ENCODE results near the gene HOXB5. TPM values are rescaled to one million over a fixed set of nuclear protein-coding genes. Genes with fewer than 3 reads are reported as not detected.

Gene HOXB5
- total RNA-seq, 5 donors from 2014 or later (not counting 1 experiment from before 2014, with no cell fraction given) = not detected

DNA sequence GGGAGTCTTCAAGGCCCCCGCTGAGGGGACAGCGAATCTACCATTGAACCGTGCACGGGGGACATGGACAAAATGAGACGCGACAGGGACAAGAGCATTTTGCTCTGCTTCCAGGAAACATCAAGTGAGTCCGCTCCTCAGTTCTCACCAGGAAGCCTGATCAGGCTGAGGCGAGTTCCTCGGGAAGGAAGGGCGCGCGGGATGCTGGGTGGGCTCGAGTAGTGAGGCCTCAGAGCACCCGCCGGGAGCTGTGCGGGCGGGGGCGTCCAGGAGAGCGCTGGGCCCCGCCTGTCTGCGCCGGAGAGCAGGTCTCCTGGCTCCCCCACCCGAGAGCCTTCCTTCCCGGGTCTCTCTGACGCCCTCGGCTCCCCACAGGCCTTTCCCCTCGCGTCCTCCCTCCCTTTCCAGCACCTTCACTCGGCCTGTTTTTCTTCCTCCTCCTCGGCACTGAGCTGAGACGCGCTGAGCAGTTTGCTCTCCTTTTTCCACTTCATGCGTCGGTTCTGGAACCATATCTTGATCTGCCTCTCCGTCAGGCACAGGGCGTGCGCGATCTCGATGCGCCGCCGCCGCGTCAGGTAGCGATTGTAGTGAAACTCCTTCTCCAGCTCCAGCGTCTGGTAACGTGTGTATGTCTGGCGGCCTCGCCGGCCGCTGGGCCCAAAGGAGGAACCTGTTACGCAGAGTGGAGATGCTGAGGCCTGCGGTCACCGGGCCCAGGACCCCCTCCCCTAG, 2.6 kb upstream of the HOXB5 start:
- POLR2A ChIA-PET = no interaction called here

DNA sequence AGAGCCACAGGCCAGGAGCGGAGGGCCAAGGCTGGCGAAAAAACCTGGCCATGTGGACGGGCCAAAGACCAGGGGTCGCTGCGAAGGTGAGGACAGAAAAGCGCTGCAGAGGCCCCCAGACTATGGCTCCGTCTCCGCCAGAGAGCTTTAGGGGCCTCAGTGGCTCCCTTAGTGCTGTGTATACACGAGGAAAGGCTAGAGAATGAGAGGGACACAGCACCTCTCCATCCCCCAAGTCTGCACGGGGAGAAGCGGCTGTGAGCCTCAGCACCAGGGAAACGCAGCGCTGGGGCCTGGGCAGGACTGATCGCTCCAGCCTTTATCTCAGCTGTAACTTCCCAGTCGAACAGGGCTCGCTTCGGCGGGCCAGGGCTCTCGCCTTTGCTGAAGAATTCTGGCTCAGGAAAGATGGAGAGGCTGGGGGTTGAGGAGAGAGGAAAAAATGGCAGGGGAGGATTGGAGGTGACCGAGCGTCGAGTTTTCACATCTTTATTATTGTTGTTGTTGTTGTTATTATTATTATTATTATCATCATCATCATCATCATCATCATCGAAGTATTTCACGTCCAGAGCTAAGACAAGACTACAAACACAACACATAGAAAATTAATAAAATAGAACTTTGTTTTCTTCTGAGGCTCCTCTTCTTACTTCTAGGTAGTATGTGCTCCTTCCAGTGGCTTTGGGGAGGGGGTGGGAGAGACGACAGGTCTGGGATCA, 1.9 kb upstream of the HOXB5 start:
- Mint-ChIP-seq H3K9me3 (no peaks in the 10 kb centered on the region), H3K4me1 (peaks cover 43 to 53% (median 48%) of the 10 kb centered on the region in 3 donors), H3K4me3 (peak overlapping the region in 2 of 3 donors; percentile 17 to 38), H3K36me3 (no peaks in the 10 kb centered on the region), H3K27me3 (peaks cover 89 to 91% of the 10 kb centered on the region in 2 donors), H3K27ac (peak overlapping the region in 1 of 2 donors; percentile 71)
- WGBS (ENCODE audit: insufficient coverage) = 83% methylated on average over 2 of the region's 25 CpGs
- H3K4me1 ChIP-seq (ENCODE audit: control insufficient read depth in 1 of 2, extremely low read depth in 1 of 2, insufficient read depth in 2 of 2, low read length in 2 of 2) = peaks cover 8 to 54% of the 10 kb centered on the region in 2 experiments
- no peak overlapping the region for H3K4me3 ChIP-seq (ENCODE audit: control insufficient read depth in 1 of 2, extremely low read depth in 1 of 2, low read length in 1 of 2)
- POLR2A ChIA-PET = no interaction called here
- no peaks in the 10 kb centered on the region for H3K9me3 ChIP-seq
- peaks cover 12 to 94% of the 10 kb centered on the region in 2 experiments for H3K27me3 ChIP-seq (replicated peaks in 1 of 2; ENCODE audit: control insufficient read depth in 2 of 2, extremely low read depth in 1 of 2, insufficient read depth in 2 of 2, low read length in 1 of 2)
- DNase-seq (no peak), ATAC-seq (replicated peaks in 1 of 4) (no peak)
- H3K27ac ChIP-seq (ENCODE audit: low read length) = no peak overlapping the region
- no peaks in the 10 kb centered on the region for H3K36me3 ChIP-seq (ENCODE audit: control insufficient read depth in 2 of 2, extremely low read depth in 1 of 2, insufficient read depth in 1 of 2, low read length in 1 of 2)
- CTCF ChIA-PET = interaction anchor here (0.6 to 1.1 kb wide), 5 partner anchors 34 to 287 kb away, joined by 3 to 6 read pairs (median 3); no protein-coding TSS in a partner anchor

More for the DNA sequence above, 2.6 kb upstream of the HOXB5 start:
- Mint-ChIP-seq H3K9me3 (no peaks in the 10 kb centered on the region), H3K27ac (peak overlapping the region in 1 of 2 donors; percentile 85), H3K27me3 (peaks cover 91 to 92% of the 10 kb centered on the region in 2 donors), H3K4me1 (peaks cover 43 to 53% (median 48%) of the 10 kb centered on the region in 3 donors), H3K4me3 (peak overlapping the region; percentile 60 to 82 (median 74)), H3K36me3 (no peaks in the 10 kb centered on the region)
- H3K27me3 ChIP-seq (replicated peaks in 1 of 2; ENCODE audit: control insufficient read depth in 2 of 2, extremely low read depth in 1 of 2, insufficient read depth in 2 of 2, low read length in 1 of 2) = peaks cover 12 to 92% of the 10 kb centered on the region in 2 experiments
- peak in 5 of 35 experiments; percentile 26 to 51 (median 41) for DNase-seq
- ATAC-seq (replicated peaks in 1 of 4) = peak; percentile 24 to 43 (median 26)
- H3K36me3 ChIP-seq (ENCODE audit: control insufficient read depth in 2 of 2, extremely low read depth in 1 of 2, insufficient read depth in 1 of 2, low read length in 1 of 2) = no peaks in the 10 kb centered on the region
- WGBS (ENCODE audit: insufficient coverage) = 24% methylated on average over 52 of the region's 54 CpGs
- CTCF ChIA-PET = interaction anchor here (0.6 to 1.0 kb wide), 4 partner anchors 23 to 481 kb away, joined by 3 to 16 read pairs (median 4); no protein-coding TSS in a partner anchor
- no peaks in the 10 kb centered on the region for H3K9me3 ChIP-seq
- no peak overlapping the region for H3K27ac ChIP-seq (ENCODE audit: low read length)
- H3K4me3 ChIP-seq (ENCODE audit: control insufficient read depth in 1 of 2, extremely low read depth in 1 of 2, low read length in 1 of 2) = peak overlapping the region; percentile 16 to 64
- peaks cover 8 to 54% of the 10 kb centered on the region in 2 experiments for H3K4me1 ChIP-seq (ENCODE audit: control insufficient read depth in 1 of 2, extremely low read depth in 1 of 2, insufficient read depth in 2 of 2, low read length in 2 of 2)

DNA sequence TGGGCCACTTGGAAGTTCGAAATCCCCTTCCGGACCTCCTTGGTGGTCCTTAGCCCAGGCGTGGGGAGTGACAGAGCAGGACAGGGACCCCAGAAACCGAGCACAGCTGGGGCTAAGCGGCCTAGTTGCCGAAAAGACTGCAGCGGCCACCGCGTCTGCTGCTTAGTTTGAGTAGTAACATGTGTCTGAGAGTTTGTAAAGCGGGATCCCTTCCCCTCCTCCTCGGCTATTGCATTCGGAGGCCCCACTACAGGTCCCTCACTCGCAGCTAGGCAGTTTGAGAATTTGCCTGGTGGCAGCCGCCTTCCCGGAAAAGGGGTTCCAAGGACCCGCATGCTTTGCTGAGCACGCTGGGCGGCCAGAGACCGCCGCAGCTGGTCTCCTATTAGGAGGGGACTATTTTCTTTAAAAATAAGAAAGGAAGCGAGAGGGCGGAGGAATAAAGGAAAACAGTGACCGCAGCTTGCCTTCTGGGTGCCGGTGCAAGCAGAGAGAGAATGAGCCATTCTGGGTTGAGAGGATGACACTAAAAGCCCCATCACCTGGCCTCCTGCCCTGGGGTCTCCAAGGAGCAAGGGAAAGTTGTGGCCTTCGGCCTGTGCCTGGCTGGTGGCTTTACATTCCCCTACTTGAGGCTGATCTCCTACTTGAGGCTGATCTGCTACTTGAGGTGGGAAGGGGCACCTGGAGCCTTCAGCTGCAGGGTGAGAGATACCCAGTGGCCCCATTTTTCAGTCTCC, 1.1 kb upstream of the HOXB5 start:
- H3K9me3 Mint-ChIP-seq = no peaks in the 10 kb centered on the region
- no peak for ATAC-seq (replicated peaks in 1 of 4)
- Histone ChIP-seq H3K9me3 (no peaks in the 10 kb centered on the region), H3K27me3 (replicated peaks in 1 of 2; ENCODE audit: control insufficient read depth in 2 of 2, extremely low read depth in 1 of 2, insufficient read depth in 2 of 2, low read length in 1 of 2) (peaks cover 8 to 94% of the 10 kb centered on the region in 2 experiments), H3K36me3 (ENCODE audit: control insufficient read depth in 2 of 2, extremely low read depth in 1 of 2, insufficient read depth in 1 of 2, low read length in 1 of 2) (no peaks in the 10 kb centered on the region), H3K4me3 (ENCODE audit: control insufficient read depth in 1 of 2, extremely low read depth in 1 of 2, low read length in 1 of 2) (no peak overlapping the region), H3K27ac (ENCODE audit: low read length) (no peak overlapping the region), H3K4me1 (ENCODE audit: control insufficient read depth in 1 of 2, extremely low read depth in 1 of 2, insufficient read depth in 2 of 2, low read length in 2 of 2) (peaks cover 8 to 54% of the 10 kb centered on the region in 2 experiments)
- H3K27ac Mint-ChIP-seq = no peak overlapping the region
- H3K27me3 Mint-ChIP-seq = peaks cover 89 to 91% of the 10 kb centered on the region in 2 donors
- CTCF ChIA-PET = interaction anchor here (0.7 to 3.1 kb wide), 5 partner anchors 21 to 331 kb away, joined by 3 to 63 read pairs (median 5); partner anchors contain the start of gene HOXB8 (in 1 of the 2)
- POLR2A ChIA-PET = no interaction called here
- DNase-seq = no peak
- H3K36me3 Mint-ChIP-seq = no peaks in the 10 kb centered on the region
- peak overlapping the region in 1 of 3 donors; percentile 82 for H3K4me3 Mint-ChIP-seq
- H3K4me1 Mint-ChIP-seq = peaks cover 46 to 53% (median 48%) of the 10 kb centered on the region in 3 donors
- WGBS (ENCODE audit: insufficient coverage) = 78% methylated on average over 11 of the region's 25 CpGs

DNA sequence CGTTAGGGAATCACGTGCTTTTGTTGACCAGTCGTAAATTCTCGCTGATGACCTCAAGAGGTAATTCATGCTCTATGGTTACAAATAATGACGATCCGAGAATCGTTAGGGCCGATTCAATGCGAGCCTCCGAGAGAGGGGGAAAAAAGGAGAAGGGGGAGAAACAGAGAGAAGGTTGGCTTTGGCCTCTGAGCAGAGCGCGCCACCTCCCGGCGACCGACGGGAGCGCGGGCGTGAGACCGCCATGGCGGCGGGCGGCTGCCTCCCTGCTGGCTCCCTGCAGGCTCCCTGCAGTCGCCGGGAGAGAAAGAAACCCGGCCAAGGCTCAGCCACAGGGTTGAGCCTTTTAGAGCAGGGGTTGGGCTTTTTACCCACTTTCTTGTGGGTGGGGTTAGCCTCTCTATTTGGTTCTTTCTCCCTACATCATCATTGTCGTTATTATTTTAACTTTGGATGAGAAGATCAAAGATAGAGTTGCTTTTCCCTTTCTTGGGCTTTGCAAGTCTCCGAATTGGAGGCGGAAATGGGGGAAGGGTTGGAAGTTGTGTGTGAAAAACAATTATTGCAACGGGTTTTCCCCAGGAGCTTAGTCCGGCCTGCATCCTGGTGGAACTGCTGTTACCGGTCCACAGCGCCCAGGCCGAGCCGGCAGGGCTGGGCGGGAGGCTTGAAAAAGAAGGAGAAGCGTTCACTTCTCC, 410 bp upstream of the HOXB5 start:
- Mint-ChIP-seq H3K4me1 (peaks cover 47 to 53% (median 48%) of the 10 kb centered on the region in 3 donors), H3K9me3 (no peaks in the 10 kb centered on the region), H3K4me3 (peak overlapping the region; percentile 70 to 82 (median 76)), H3K27me3 (peaks cover 87 to 88% of the 10 kb centered on the region in 2 donors), H3K27ac (no peak overlapping the region), H3K36me3 (no peaks in the 10 kb centered on the region)
- no peaks in the 10 kb centered on the region for H3K36me3 ChIP-seq (ENCODE audit: control insufficient read depth in 2 of 2, extremely low read depth in 1 of 2, insufficient read depth in 1 of 2, low read length in 1 of 2)
- DNase-seq = peak; percentile 52 to 90 (median 75)
- H3K4me1 ChIP-seq (ENCODE audit: control insufficient read depth in 1 of 2, extremely low read depth in 1 of 2, insufficient read depth in 2 of 2, low read length in 2 of 2) = peaks cover 8 to 54% of the 10 kb centered on the region in 2 experiments
- ATAC-seq (replicated peaks in 1 of 4) = peak; percentile 58 to 73 (median 64)
- peak overlapping the region; percentile 15 to 43 for H3K4me3 ChIP-seq (ENCODE audit: control insufficient read depth in 1 of 2, extremely low read depth in 1 of 2, low read length in 1 of 2)
- 21% methylated on average over 32 of the region's 37 CpGs for WGBS (ENCODE audit: insufficient coverage)
- peaks cover 3 to 92% of the 10 kb centered on the region in 2 experiments for H3K27me3 ChIP-seq (replicated peaks in 1 of 2; ENCODE audit: control insufficient read depth in 2 of 2, extremely low read depth in 1 of 2, insufficient read depth in 2 of 2, low read length in 1 of 2)
- ChIA-PET CTCF (interaction anchor here (0.6 to 3.1 kb wide), 25 partner anchors 19 to 334 kb away, joined by 3 to 63 read pairs (median 4); partner anchors contain the start of gene HOXB8 (in 1 of the 2)), POLR2A (no interaction called here)
- no peak overlapping the region for H3K27ac ChIP-seq (ENCODE audit: low read length)
- no peaks in the 10 kb centered on the region for H3K9me3 ChIP-seq

- Histone ChIP-seq H3K27ac (ENCODE audit: low read length) (no peak overlapping the region), H3K27me3 (replicated peaks in 1 of 2; ENCODE audit: control insufficient read depth in 2 of 2, extremely low read depth in 1 of 2, insufficient read depth in 2 of 2, low read length in 1 of 2) (peaks cover 0 to 87% of the 10 kb centered on the region in 2 experiments), H3K4me1 (ENCODE audit: control insufficient read depth in 1 of 2, extremely low read depth in 1 of 2, insufficient read depth in 2 of 2, low read length in 2 of 2) (peaks cover 4 to 44% of the 10 kb centered on the region in 2 experiments), H3K4me3 (ENCODE audit: control insufficient read depth in 1 of 2, extremely low read depth in 1 of 2, low read length in 1 of 2) (peak overlapping the region; percentile 43 to 68), H3K9me3 (no peaks in the 10 kb centered on the region), H3K36me3 (ENCODE audit: control insufficient read depth in 2 of 2, extremely low read depth in 1 of 2, insufficient read depth in 1 of 2, low read length in 1 of 2) (no peaks in the 10 kb centered on the region)
- ChIA-PET CTCF (interaction anchor here (0.6 to 3.1 kb wide), 27 partner anchors 8 to 1331 kb away, joined by 3 to 63 read pairs (median 5); partner anchors contain the start of gene HOXB6 (in 1 of the 2)), POLR2A (interaction anchor here (0.5 to 1.6 kb wide), 4 partner anchors 139 to 1753 kb away, joined by 3 to 5 read pairs (median 4); no protein-coding TSS in a partner anchor)
- Mint-ChIP-seq H3K27ac (no peak overlapping the region), H3K27me3 (peaks cover 87 to 88% of the 10 kb centered on the region in 2 donors), H3K9me3 (no peaks in the 10 kb centered on the region), H3K4me3 (peak overlapping the region; percentile 70 to 82 (median 76)), H3K4me1 (peaks cover 35 to 39% (median 36%) of the 10 kb centered on the region in 3 donors), H3K36me3 (no peaks in the 10 kb centered on the region)
- 7% methylated on average over 8 of the region's 14 CpGs for WGBS (ENCODE audit: insufficient coverage)
- peak in 1 of 35 experiments; percentile 27 for DNase-seq
- peak; percentile 32 to 46 (median 36) for ATAC-seq (replicated peaks in 1 of 4)
Observed at GRCh38 chr17:48592577-48592976, 1.0 kb downstream of the HOXB5 start.

All from T-cell (primary cell).